GM12878 (cell line): ENCODE data around the gene WWOX. TPM values are rescaled to one million over a fixed set of nuclear protein-coding genes. Genes with fewer than 3 reads are reported as not detected.

Experiments used
- ATAC-seq: fragments of 200-7000 bp; cut with Tn5 transposase; 3 replicates; pipeline ENCODE4 v1.9.1; 2020; ENCODE audit warnings: mild to moderate bottlenecking, moderate library complexity
- BruUV-seq: library from RNA; stranded (reverse); fragments of 400-500 nt; replicated peaks from 2 replicates; lab custom pipeline; 2021; lab: Mats Ljungman, UMichigan
- CTCF ChIA-PET: fragments of 300-600 bp; sonication (Branson Sonifier 250); formaldehyde crosslinking; extraction: SDS; loops from one replicate; lab custom pipeline; 2021; ENCODE audit warnings: inconsistent platforms; lab: Yijun Ruan, JAX
- POLR2A ChIA-PET: fragments of 350-600 bp; formaldehyde crosslinking; extraction: SDS; loops from one replicate; lab custom pipeline; 2021; ENCODE audit warnings: inconsistent platforms; lab: Charles Lee
- RAD21 ChIA-PET: fragments of 300-600 bp; sonication (Branson Sonifier 250); formaldehyde crosslinking; loops from one replicate; lab custom pipeline; 2023; ENCODE audit warnings: antibody characterized with exemption; ENCODE audit not compliant: unreplicated experiment; lab: Charles Lee
- SMC1A ChIA-PET: fragments of 300-600 bp; sonication (Branson Sonifier 250); formaldehyde crosslinking; loops from one replicate; lab custom pipeline; 2023; ENCODE audit not compliant: unreplicated experiment, uncharacterized antibody; lab: Charles Lee
- DNase-seq: peaks from one replicate; pipeline ENCODE4 v3.0.0-alpha.2; 2011; ENCODE audit warnings: low read depth, low spot score
- FAIRE-seq: peaks from 3 replicates; lab custom pipeline; 2011; peaks lifted over from hg19 to GRCh38; lab: Jason Lieb, UNC
- H2AFZ ChIP-seq: 2 replicates; pipeline ENCODE4 v1.6.0; 2011; ENCODE audit warnings: low read depth, low read length, control low read depth; ENCODE audit not compliant: control insufficient read depth
- H3K27ac ChIP-seq: 2 replicates; pipeline ENCODE4 v1.5.1; 2011; ENCODE audit warnings: control low read depth; ENCODE audit not compliant: control insufficient read depth, insufficient read depth
- H3K27me3 ChIP-seq, 2 experiments: replicated peaks in 1 of 2; 2 replicates each; pipeline versions ENCODE4 v1.6.0 to v1.6.1; 2011; ENCODE audit warnings: low read length in 1 of 2; ENCODE audit not compliant: control insufficient read depth in 2 of 2, insufficient read depth in 2 of 2
- H3K36me3 ChIP-seq, 2 experiments: 2 replicates each; pipeline ENCODE4 v1.5.1; 2011; ENCODE audit warnings: low read length in 1 of 2; ENCODE audit not compliant: control insufficient read depth in 2 of 2, insufficient read depth in 2 of 2
- H3K4me1 ChIP-seq: 2 replicates; pipeline ENCODE4 v1.6.1; 2011; ENCODE audit warnings: mild to moderate bottlenecking, low read length, moderate library complexity, mixed read lengths; ENCODE audit not compliant: control insufficient read depth, insufficient read depth
- H3K4me2 ChIP-seq: 2 replicates; pipeline ENCODE4 v1.6.0; 2011; ENCODE audit warnings: control low read depth; ENCODE audit not compliant: control insufficient read depth, insufficient read depth
- H3K4me3 ChIP-seq: fragments of 200-600 bp; sonication (generic); 2 replicates; pipeline ENCODE4 v1.5.1; 2016
- H3K79me2 ChIP-seq: 2 replicates; pipeline ENCODE4 v1.6.0; 2011; ENCODE audit warnings: low read length; ENCODE audit not compliant: control insufficient read depth, insufficient read depth
- H3K9ac ChIP-seq: 2 replicates; pipeline ENCODE4 v1.8.0; 2011; ENCODE audit warnings: low read length, control low read depth, mixed read lengths; ENCODE audit not compliant: control insufficient read depth, insufficient read depth
- H3K9me3 ChIP-seq: replicated peaks from 3 replicates; pipeline ENCODE4 v1.5.1; 2011; ENCODE audit warnings: mild to moderate bottlenecking, low read length; ENCODE audit not compliant: control insufficient read depth, insufficient read depth
- H4K20me1 ChIP-seq: 2 replicates; pipeline ENCODE4 v1.6.0; 2011; ENCODE audit not compliant: control insufficient read depth, insufficient read depth
- BRCA1 ChIP-seq: IDR thresholded peaks from 2 replicates; pipeline ENCODE4 v1.6.1; 2011; ENCODE audit warnings: low read depth, low read length, improper control_type of control experiment
- NFXL1 ChIP-seq: fragments of 450-650 bp; IDR thresholded peaks from 2 replicates; pipeline ENCODE4 v1.6.1; 2017; ENCODE audit warnings: antibody characterized with exemption, mild to moderate bottlenecking, borderline replicate concordance
- NRF1 ChIP-seq: conservative IDR thresholded peaks from 2 replicates; pipeline ENCODE4 v1.6.1; 2011; ENCODE audit warnings: mild to moderate bottlenecking, low read depth, low read length, improper control_type of control experiment
- RBBP5 ChIP-seq: fragments of 200-600 bp; sonication (generic); conservative IDR thresholded peaks from 2 replicates; pipeline ENCODE4 v1.6.1; 2016
- RFX5 ChIP-seq: IDR thresholded peaks from 2 replicates; pipeline ENCODE4 v1.6.1; 2011; ENCODE audit warnings: low read depth, low read length, improper control_type of control experiment
- RUNX3 ChIP-seq: IDR thresholded peaks from 2 replicates; pipeline ENCODE4 v1.6.1; 2012; ENCODE audit warnings: low read length, inconsistent platforms
- SIN3A ChIP-seq: IDR thresholded peaks from 2 replicates; pipeline ENCODE4 v1.6.1; 2012; ENCODE audit warnings: low read depth, low read length, improper control_type of control experiment
- SMAD5 ChIP-seq: IDR thresholded peaks from 2 replicates; pipeline ENCODE4 v1.6.1; 2016; ENCODE audit warnings: antibody characterized with exemption, low read depth
- SP1 ChIP-seq: IDR thresholded peaks from one replicate; pipeline ENCODE4 v1.6.1; 2011; ENCODE audit warnings: low read depth, low read length
- SREBF2 ChIP-seq: IDR thresholded peaks from 2 replicates; pipeline ENCODE4 v1.6.1; 2012; ENCODE audit warnings: mild to moderate bottlenecking, low read length
- SUPT20H ChIP-seq: IDR thresholded peaks from 2 replicates; pipeline ENCODE4 v1.6.1; 2011; ENCODE audit warnings: low read depth, mild to moderate bottlenecking, low read length, moderate library complexity, borderline replicate concordance; ENCODE audit not compliant: control insufficient read depth
- TAF1 ChIP-seq: IDR thresholded peaks from 2 replicates; pipeline ENCODE4 v1.6.1; 2011; ENCODE audit warnings: mild to moderate bottlenecking, low read depth, low read length, borderline replicate concordance
- YBX1 ChIP-seq: fragments of 450-650 bp; IDR thresholded peaks from 2 replicates; pipeline ENCODE4 v1.6.1; 2016; ENCODE audit warnings: antibody characterized with exemption
- ZNF24 ChIP-seq: fragments of 450-650 bp; IDR thresholded peaks from 2 replicates; pipeline ENCODE4 v1.6.1; 2017; ENCODE audit warnings: antibody characterized with exemption, mild to moderate bottlenecking
- ZSCAN29 ChIP-seq: fragments of 450-650 bp; IDR thresholded peaks from 2 replicates; pipeline ENCODE4 v1.6.1; 2017; ENCODE audit warnings: mild to moderate bottlenecking, moderate library complexity
- WGBS: methylation state at CpG from one replicate; pipeline ENCODE4 v1.1.6; 2016; ENCODE audit warnings: low lambda C conversion rate; ENCODE audit not compliant: insufficient replicate concordance, insufficient coverage; ENCODE audit errors: missing lambda C conversion rate; 5-methylcytosine and 5-hydroxymethylcytosine counted together
- in situ Hi-C: fragments of 300-500 bp; cut with MboI; formaldehyde crosslinking; loops from 9 replicates; pipeline ENCODE4 v1.14.3; 2018; ENCODE audit warnings: mixed read lengths
- intact Hi-C: fragments of 100-400 bp; cut with micrococcal nuclease; formaldehyde crosslinking; loops from one replicate; pipeline ENCODE4 v1.14.2; 2022; ENCODE audit not compliant: unreplicated experiment
- polyA plus RNA-seq, 11 experiments: library from polyadenylated mRNA; depleted of rRNA in 4 of 11; unstranded in 6 of 11; stranded (reverse) in 5 of 11; fragments of >200 nt; fragmentation: Nextera tagmentation in 4 of 11; fragmentation: Illumina TruSeq in 1 of 11; extraction: Ambion mirVana in 4 of 11; extraction: Trizol in 1 of 11; gene quantifications; 1 replicate in 1 of 11; 2 replicates in 10 of 11; pipeline versions ENCODE4 v1.2.1 to v1.2.3, GENCODE V29; 2011 to 2016; ENCODE audit warnings: inconsistent platforms in 2 of 11, missing spikeins in 2 of 11, low read depth in 1 of 11
- total RNA-seq, 4 experiments: library from RNA; depleted of rRNA in 3 of 4; stranded (reverse); fragments of >200 nt in 3 of 4; fragmentation: Illumina TruSeq in 1 of 4; extraction: Trizol in 1 of 4; gene quantifications; 2 replicates each; pipeline versions ENCODE4 v1.2.1 to v1.2.3, GENCODE V29; 2013 to 2021
- TF ChIP-seq, protein P1 (sequence below): IDR thresholded peaks from 2 replicates; pipeline ENCODE4 v1.6.1; 2012; ENCODE audit warnings: improper control_type of control experiment, low read depth, low read length; ENCODE audit not compliant: insufficient replicate concordance
- TF ChIP-seq, protein P2 (sequence below), 3 experiments: IDR thresholded peaks in 2 of 3; conservative IDR thresholded peaks in 1 of 3; 2 replicates each; pipeline ENCODE4 v1.5.1; 2011; ENCODE audit warnings: low read depth in 3 of 3, low read length in 3 of 3, mild to moderate bottlenecking in 3 of 3, control low read depth in 2 of 3, moderate library complexity in 2 of 3, inconsistent platforms in 1 of 3, mixed read lengths in 1 of 3; ENCODE audit not compliant: control insufficient read depth in 2 of 3, insufficient read depth in 1 of 3; ENCODE audit errors: extremely low read depth in 1 of 3
- TF ChIP-seq, protein P3 (sequence below): fragments of 450-650 bp; IDR thresholded peaks from 2 replicates; pipeline ENCODE4 v1.6.1; 2014; ENCODE audit warnings: mild to moderate bottlenecking

WWOX gene
- total and polyA plus RNA-seq, 10 of the 15 experiments (the other 5 are each of a cell fraction or from before 2014, with no cell fraction given) = 2.8 to 24.4 (median 17.8) TPM

DNA sequence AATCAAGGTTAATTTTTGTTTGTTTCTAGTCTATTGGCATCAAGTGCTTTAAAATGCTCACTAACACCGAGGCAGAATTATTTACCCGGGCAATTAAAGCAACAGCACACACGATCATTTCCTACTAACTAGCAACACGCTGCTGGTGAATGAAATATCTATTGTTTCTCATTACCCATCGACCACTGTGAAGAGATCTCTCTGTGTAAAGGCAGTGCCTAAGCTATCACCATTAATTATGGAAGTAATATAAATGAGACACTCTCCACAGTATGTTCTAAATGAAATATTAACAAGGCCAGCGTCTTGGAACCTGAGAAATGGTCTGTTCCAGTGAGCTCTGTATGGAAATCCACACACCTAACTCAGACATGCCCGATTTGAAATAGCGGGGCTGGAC, 1103.5 kb downstream of the WWOX start:
- no peak for FAIRE-seq
- no peaks in the 10 kb centered on the region for H3K9me3 ChIP-seq
- DNase-seq = no peak
- in situ Hi-C loops (no loop called here), intact Hi-C loops (no loop called here)
- 36% methylated on average over 8 of the region's 8 CpGs for WGBS
- H3K27ac ChIP-seq = no peak overlapping the region
- ChIA-PET CTCF (no interaction called here), POLR2A (no interaction called here), RAD21 (no interaction called here), SMC1A (interaction anchor here (1.1 kb wide), 1 partner anchor 12 kb away, joined by 3 read pairs; no protein-coding TSS in a partner anchor)
- no peaks in the 10 kb centered on the region for H3K4me1 ChIP-seq
- no peak overlapping the region for H2AFZ ChIP-seq
- no peaks in the 10 kb centered on the region for H3K36me3 ChIP-seq
- peaks cover 0 to 2% of the 10 kb centered on the region in 2 experiments; a peak in 1 of 4 replicates for H3K27me3 ChIP-seq
- no TSS peak for BruUV-seq
- no peaks in the 10 kb centered on the region for H3K79me2 ChIP-seq
- no peak overlapping the region for H3K9ac ChIP-seq
- no peak for ATAC-seq
- no peaks in the 10 kb centered on the region for H4K20me1 ChIP-seq
- H3K4me2 ChIP-seq = no peak overlapping the region
- no peak overlapping the region for H3K4me3 ChIP-seq
- TF ChIP-seq SIN3A = no peak
- TF ChIP-seq, protein P1, sequence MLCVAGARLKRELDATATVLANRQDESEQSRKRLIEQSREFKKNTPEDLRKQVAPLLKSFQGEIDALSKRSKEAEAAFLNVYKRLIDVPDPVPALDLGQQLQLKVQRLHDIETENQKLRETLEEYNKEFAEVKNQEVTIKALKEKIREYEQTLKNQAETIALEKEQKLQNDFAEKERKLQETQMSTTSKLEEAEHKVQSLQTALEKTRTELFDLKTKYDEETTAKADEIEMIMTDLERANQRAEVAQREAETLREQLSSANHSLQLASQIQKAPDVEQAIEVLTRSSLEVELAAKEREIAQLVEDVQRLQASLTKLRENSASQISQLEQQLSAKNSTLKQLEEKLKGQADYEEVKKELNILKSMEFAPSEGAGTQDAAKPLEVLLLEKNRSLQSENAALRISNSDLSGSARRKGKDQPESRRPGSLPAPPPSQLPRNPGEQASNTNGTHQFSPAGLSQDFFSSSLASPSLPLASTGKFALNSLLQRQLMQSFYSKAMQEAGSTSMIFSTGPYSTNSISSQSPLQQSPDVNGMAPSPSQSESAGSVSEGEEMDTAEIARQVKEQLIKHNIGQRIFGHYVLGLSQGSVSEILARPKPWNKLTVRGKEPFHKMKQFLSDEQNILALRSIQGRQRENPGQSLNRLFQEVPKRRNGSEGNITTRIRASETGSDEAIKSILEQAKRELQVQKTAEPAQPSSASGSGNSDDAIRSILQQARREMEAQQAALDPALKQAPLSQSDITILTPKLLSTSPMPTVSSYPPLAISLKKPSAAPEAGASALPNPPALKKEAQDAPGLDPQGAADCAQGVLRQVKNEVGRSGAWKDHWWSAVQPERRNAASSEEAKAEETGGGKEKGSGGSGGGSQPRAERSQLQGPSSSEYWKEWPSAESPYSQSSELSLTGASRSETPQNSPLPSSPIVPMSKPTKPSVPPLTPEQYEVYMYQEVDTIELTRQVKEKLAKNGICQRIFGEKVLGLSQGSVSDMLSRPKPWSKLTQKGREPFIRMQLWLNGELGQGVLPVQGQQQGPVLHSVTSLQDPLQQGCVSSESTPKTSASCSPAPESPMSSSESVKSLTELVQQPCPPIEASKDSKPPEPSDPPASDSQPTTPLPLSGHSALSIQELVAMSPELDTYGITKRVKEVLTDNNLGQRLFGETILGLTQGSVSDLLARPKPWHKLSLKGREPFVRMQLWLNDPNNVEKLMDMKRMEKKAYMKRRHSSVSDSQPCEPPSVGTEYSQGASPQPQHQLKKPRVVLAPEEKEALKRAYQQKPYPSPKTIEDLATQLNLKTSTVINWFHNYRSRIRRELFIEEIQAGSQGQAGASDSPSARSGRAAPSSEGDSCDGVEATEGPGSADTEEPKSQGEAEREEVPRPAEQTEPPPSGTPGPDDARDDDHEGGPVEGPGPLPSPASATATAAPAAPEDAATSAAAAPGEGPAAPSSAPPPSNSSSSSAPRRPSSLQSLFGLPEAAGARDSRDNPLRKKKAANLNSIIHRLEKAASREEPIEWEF = no peak
- TF ChIP-seq RUNX3 = no peak
- TF ChIP-seq, protein P2, sequence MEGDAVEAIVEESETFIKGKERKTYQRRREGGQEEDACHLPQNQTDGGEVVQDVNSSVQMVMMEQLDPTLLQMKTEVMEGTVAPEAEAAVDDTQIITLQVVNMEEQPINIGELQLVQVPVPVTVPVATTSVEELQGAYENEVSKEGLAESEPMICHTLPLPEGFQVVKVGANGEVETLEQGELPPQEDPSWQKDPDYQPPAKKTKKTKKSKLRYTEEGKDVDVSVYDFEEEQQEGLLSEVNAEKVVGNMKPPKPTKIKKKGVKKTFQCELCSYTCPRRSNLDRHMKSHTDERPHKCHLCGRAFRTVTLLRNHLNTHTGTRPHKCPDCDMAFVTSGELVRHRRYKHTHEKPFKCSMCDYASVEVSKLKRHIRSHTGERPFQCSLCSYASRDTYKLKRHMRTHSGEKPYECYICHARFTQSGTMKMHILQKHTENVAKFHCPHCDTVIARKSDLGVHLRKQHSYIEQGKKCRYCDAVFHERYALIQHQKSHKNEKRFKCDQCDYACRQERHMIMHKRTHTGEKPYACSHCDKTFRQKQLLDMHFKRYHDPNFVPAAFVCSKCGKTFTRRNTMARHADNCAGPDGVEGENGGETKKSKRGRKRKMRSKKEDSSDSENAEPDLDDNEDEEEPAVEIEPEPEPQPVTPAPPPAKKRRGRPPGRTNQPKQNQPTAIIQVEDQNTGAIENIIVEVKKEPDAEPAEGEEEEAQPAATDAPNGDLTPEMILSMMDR (IDR thresholded peaks at IDR 0.05 in 2 of 3, conservative IDR thresholded peaks at IDR 0.05 in 1 of 3; ENCODE audit: control insufficient read depth in 2 of 3, extremely low read depth in 1 of 3, insufficient read depth in 1 of 3, low read depth in 3 of 3, low read length in 3 of 3) = no peak
- TF ChIP-seq NFXL1 = no peak
- TF ChIP-seq ZSCAN29 = no peak
- TF ChIP-seq ZNF24 = no peak
- no peak for TF ChIP-seq BRCA1
- no peak for TF ChIP-seq NRF1
- TF ChIP-seq, protein P3, sequence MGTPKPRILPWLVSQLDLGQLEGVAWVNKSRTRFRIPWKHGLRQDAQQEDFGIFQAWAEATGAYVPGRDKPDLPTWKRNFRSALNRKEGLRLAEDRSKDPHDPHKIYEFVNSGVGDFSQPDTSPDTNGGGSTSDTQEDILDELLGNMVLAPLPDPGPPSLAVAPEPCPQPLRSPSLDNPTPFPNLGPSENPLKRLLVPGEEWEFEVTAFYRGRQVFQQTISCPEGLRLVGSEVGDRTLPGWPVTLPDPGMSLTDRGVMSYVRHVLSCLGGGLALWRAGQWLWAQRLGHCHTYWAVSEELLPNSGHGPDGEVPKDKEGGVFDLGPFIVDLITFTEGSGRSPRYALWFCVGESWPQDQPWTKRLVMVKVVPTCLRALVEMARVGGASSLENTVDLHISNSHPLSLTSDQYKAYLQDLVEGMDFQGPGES = no peak
- no peak for TF ChIP-seq YBX1
- TF ChIP-seq SMAD5 = no peak
- TF ChIP-seq SP1 = no peak
- no peak for TF ChIP-seq SREBF2
- TF ChIP-seq TAF1 = no peak
- TF ChIP-seq RBBP5 = no peak
- no peak for TF ChIP-seq RFX5
- TF ChIP-seq SUPT20H = no peak
